ENCODE results near the gene BNIP5. TPM values are rescaled to one million over a fixed set of nuclear protein-coding genes. Genes with fewer than 3 reads are reported as not detected.
"Not testable (repeated sequence)": the region's sequence is repeated elsewhere in the genome, so short reads cannot be mapped to it uniquely, and the experiment has no call there.

Gene BNIP5
- total RNA-seq, 2 donors from 2014 or later: not detected

GRCh38 chr6:36370638-36371037 is 34.0 kb upstream of the BNIP5 start:
- no peak for DNase-seq (ENCODE audit: low spot score)
- Histone ChIP-seq H3K4me1 (no peaks in the 10 kb centered on the region), H3K27ac (no peak overlapping the region), H3K9me3 (no peaks in the 10 kb centered on the region), H3K4me3 (no peak overlapping the region), H3K27me3 (no peaks in the 10 kb centered on the region), H3K36me3 (no peaks in the 10 kb centered on the region)
- TF ChIP-seq, protein P1, sequence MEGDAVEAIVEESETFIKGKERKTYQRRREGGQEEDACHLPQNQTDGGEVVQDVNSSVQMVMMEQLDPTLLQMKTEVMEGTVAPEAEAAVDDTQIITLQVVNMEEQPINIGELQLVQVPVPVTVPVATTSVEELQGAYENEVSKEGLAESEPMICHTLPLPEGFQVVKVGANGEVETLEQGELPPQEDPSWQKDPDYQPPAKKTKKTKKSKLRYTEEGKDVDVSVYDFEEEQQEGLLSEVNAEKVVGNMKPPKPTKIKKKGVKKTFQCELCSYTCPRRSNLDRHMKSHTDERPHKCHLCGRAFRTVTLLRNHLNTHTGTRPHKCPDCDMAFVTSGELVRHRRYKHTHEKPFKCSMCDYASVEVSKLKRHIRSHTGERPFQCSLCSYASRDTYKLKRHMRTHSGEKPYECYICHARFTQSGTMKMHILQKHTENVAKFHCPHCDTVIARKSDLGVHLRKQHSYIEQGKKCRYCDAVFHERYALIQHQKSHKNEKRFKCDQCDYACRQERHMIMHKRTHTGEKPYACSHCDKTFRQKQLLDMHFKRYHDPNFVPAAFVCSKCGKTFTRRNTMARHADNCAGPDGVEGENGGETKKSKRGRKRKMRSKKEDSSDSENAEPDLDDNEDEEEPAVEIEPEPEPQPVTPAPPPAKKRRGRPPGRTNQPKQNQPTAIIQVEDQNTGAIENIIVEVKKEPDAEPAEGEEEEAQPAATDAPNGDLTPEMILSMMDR (IDR thresholded peaks at IDR 0.05): no peak

DNA sequence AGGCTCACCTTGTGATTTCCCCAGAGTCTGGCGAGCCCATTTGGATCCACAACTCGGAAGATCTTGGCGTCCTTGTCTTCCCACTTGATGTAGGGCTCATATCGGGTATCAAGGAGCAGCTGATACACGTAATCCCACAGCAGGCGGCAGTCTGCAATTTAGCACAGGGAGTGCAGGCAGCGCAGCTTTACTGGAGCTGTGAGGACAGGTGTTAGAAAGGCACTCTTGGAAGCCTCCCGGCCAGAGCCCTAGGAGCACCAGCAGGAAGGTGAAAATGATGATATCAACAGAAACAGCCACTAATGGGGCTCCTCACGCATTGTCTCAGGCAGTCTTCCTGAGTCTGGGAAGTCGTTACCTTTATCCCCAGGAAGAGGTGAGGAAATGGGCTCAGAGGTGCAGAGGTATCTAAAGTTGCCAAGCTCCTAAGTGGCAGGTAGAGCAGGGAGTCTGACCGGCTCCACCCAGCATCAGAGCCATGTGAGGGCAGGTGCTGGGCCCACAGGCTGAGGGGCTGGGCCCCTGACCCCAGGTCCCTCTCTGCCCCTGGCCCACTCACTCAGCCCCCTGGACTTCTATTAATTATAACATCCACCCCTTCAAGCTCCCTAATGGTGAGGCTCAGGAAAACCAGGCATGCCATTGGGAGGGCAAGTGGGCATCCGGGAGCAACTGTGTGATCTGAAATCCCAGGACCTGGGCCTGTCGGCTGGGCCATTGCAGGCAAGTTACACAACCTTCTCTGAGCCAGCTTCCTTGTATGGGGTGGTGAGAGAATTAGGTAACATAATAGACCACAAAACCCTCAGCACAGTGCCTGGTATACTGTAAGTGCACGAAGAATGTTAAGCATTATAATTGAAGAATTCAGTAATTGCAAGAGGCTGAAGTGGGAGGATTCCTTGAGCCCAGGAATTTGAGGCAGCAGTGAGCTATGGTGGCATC is 32.5 kb upstream of the BNIP5 start:
- TF ChIP-seq, protein P1 (IDR thresholded peaks at IDR 0.05): no peak
- Histone ChIP-seq H3K27me3 (no peaks in the 10 kb centered on the region), H3K4me3 (no peak overlapping the region), H3K4me1 (no peaks in the 10 kb centered on the region), H3K36me3 (no peaks in the 10 kb centered on the region), H3K27ac (no peak overlapping the region), H3K9me3 (no peaks in the 10 kb centered on the region)
- no peak for DNase-seq (ENCODE audit: low spot score)

- no peak overlapping the region for H3K27ac ChIP-seq
- TF ChIP-seq, protein P1 (IDR thresholded peaks at IDR 0.05): no peak
- no peaks in the 10 kb centered on the region for H3K27me3 ChIP-seq
- DNase-seq (ENCODE audit: low spot score): no peak
- no peak overlapping the region for H3K4me3 ChIP-seq
- no peaks in the 10 kb centered on the region for H3K4me1 ChIP-seq
- H3K9me3 ChIP-seq: no peaks in the 10 kb centered on the region
- no peaks in the 10 kb centered on the region for H3K36me3 ChIP-seq
Observed at GRCh38 chr6:36368421-36368820, 31.7 kb upstream of the BNIP5 start.

DNA sequence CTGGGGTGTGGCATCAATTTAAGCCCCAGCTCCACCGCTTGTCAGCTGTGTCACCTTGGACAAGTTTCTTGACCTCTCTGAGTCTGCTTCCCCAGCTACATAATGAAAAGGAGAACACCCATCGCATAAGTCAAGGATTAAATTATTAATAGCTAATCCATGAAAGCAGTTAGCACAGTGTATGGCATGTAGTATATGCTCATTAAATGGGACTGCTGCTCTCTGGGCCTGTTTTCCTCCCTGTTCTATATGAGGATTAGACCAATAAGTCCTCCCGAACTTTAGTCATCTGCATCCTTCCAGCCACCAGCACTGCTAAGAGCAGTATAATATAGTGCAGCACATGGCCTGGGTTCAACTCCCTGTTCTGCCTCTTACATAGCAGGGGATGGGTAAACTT is 31.1 kb upstream of the BNIP5 start:
- TF ChIP-seq, protein P1 (IDR thresholded peaks at IDR 0.05): no peak
- Histone ChIP-seq H3K36me3 (no peaks in the 10 kb centered on the region), H3K27ac (no peak overlapping the region), H3K4me3 (no peak overlapping the region), H3K4me1 (no peaks in the 10 kb centered on the region), H3K27me3 (no peaks in the 10 kb centered on the region), H3K9me3 (no peaks in the 10 kb centered on the region)
- no peak for DNase-seq (ENCODE audit: low spot score)

- Histone ChIP-seq H3K36me3 (no peaks in the 10 kb centered on the region), H3K27me3 (no peaks in the 10 kb centered on the region), H3K27ac (no peak overlapping the region), H3K4me1 (peaks cover 0 to 5% of the 10 kb centered on the region in 2 donors), H3K4me3 (no peak overlapping the region), H3K9me3 (no peaks in the 10 kb centered on the region)
- TF ChIP-seq, protein P1 (IDR thresholded peaks at IDR 0.05): no peak
- no peak for DNase-seq (ENCODE audit: low spot score)
Observed at GRCh38 chr6:36364669-36365479, 28.2 kb upstream of the BNIP5 start.

DNA sequence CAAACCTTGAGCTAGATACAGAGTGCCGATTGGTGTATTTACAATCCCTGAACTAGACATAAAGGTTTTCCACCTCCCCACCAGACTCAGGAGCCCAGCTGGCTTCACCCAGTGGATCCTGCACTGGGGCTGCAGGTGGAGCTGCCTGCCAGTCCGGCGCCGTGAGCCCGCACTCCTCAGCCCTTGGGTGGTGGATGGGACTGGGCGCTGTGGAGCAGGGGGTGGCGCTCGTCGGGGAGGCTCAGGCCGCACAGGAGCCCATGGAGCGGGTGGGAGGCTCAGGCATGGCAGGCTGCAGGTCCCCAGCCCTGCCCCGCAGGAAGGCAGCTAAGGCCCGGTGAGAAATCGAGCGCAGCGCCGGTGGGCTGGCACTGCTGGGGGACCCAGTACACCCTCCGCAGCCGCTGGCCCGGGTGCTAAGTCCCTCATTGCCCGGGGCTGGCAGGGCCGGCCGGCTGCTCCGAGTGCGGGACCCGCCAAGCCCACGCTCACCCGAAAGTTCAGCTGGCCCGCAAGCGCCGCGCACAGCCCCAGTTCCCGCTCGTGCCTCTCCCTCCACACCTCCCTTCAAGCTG is 27.5 kb upstream of the BNIP5 start:
- DNase-seq (ENCODE audit: low spot score); H3K4me1 ChIP-seq; H3K36me3 ChIP-seq; H3K9me3 ChIP-seq; H3K4me3 ChIP-seq; H3K27me3 ChIP-seq; H3K27ac ChIP-seq: not testable (repeated sequence)

- H3K27me3 ChIP-seq; H3K4me3 ChIP-seq; H3K27ac ChIP-seq; H3K9me3 ChIP-seq; H3K36me3 ChIP-seq; DNase-seq (ENCODE audit: low spot score): not testable (repeated sequence)
- peaks cover 0 to 14% of the 10 kb centered on the region in 2 donors for H3K4me1 ChIP-seq
Observed at GRCh38 chr6:36363371-36363752, 26.7 kb upstream of the BNIP5 start.
